Measurements from ENCODE around the gene ASCC1. TPM values are rescaled to one million over a fixed set of nuclear protein-coding genes. Genes with fewer than 3 reads are reported as not detected.
"Not testable (repeated sequence)": the region's sequence is repeated elsewhere in the genome, so short reads cannot be mapped to it uniquely, and the experiment has no call there.

Gene ASCC1
- total and polyA plus RNA-seq, 7 experiments from 2014 or later = 19.4 to 33.1 (median 24.4) TPM

DNA sequence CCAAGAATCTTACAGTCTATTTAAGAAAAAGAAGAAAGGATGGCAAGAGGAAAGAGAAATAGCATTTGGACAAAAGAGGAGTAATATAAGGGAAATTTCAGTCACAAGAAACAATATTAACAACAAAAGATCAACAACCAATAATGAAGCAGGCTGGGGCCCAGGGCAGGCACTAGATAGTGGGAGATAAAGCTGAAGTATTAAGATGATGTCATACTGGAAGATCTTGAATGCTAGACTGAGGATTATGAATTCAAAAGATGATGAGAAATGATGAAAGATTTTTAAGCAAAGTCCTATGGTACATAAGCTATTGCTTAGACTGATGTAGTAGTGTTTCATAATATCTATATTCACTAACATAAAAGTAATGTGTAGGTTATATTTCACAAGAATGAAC lies 75.9 kb downstream of the ASCC1 start:
- Mint-ChIP-seq H3K27ac (peak overlapping the region in 3 of 9 donors; percentile 1 to 33 (median 8)), H3K27me3 (no peaks in the 10 kb centered on the region), H3K4me3 (no peak overlapping the region), H3K4me1 (peaks cover 11 to 25% (median 18%) of the 10 kb centered on the region in 7 donors), H3K36me3 (peaks cover 0 to 20% (median 5%) of the 10 kb centered on the region in 5 donors), H3K9me3 (no peaks in the 10 kb centered on the region)
- Histone ChIP-seq H3K9me3 (ENCODE audit: control insufficient read depth in 2 of 3, low read length in 3 of 3) (no peaks in the 10 kb centered on the region), H3K27ac (ENCODE audit: low read depth, low read length) (no peak overlapping the region), H3K4me3 (ENCODE audit: low read length) (no peak overlapping the region), H3K4me1 (ENCODE audit: control insufficient read depth in 2 of 2, insufficient read depth in 2 of 2, low read length in 2 of 2) (peaks cover 0 to 9% of the 10 kb centered on the region in 2 donors), H3K36me3 (ENCODE audit: control insufficient read depth in 2 of 3, insufficient read depth in 3 of 3, low read length in 3 of 3) (no peaks in the 10 kb centered on the region), H3K27me3 (ENCODE audit: control insufficient read depth in 2 of 2, insufficient read depth in 2 of 2, low read length in 2 of 2) (no peaks in the 10 kb centered on the region)
- DNase-seq (no peak), ATAC-seq (no peak)
- CTCF ChIA-PET = interaction anchor here (0.6 to 5.2 kb wide), 5 partner anchors 13 to 244 kb away, joined by 3 to 23 read pairs (median 4); no protein-coding TSS in a partner anchor
- intact Hi-C loops (cut with micrococcal nuclease) = no loop called here
- POLR2A ChIA-PET = interaction anchor here (0.7 to 9.1 kb wide), 6 partner anchors 8 to 195 kb away, joined by 3 to 77 read pairs (median 5); partner anchors contain the start of genes ANAPC16, ASCC1 and SPOCK2

DNA sequence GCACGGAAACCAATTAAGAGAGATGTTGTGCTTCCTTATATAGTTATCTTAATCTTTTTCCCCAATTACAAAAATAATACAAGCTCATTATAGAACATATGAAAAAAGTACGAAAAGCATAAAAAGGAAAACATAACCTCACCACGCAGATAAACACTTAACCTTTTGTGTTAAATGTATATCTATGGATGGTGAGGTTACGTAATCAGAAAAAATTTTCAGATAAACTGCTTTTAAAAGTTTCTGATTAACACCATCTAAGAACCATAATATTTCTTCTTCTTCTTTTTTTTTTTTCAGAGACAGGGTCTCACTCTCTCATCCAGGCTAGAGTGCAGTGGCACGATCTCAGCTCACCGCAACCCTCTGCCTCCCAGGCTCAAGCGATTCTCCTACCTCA lies 78.5 kb downstream of the ASCC1 start:
- no peaks in the 10 kb centered on the region for H3K9me3 ChIP-seq (ENCODE audit: control insufficient read depth in 2 of 3, low read length in 3 of 3)
- intact Hi-C loops (cut with micrococcal nuclease) = no loop called here
- H3K4me3 ChIP-seq (ENCODE audit: low read length) = no peak overlapping the region
- CTCF ChIA-PET = interaction anchor here (1.0 to 5.2 kb wide), 2 partner anchors 11 to 58 kb away, joined by 5 to 23 read pairs; no protein-coding TSS in a partner anchor
- no peaks in the 10 kb centered on the region for H3K9me3 Mint-ChIP-seq
- no peaks in the 10 kb centered on the region for H3K36me3 ChIP-seq (ENCODE audit: control insufficient read depth in 2 of 3, insufficient read depth in 3 of 3, low read length in 3 of 3)
- peaks cover 0 to 19% of the 10 kb centered on the region in 2 donors for H3K4me1 ChIP-seq (ENCODE audit: control insufficient read depth in 2 of 2, insufficient read depth in 2 of 2, low read length in 2 of 2)
- no peak for DNase-seq
- no peaks in the 10 kb centered on the region for H3K27me3 Mint-ChIP-seq
- peaks cover 29 to 49% (median 41%) of the 10 kb centered on the region in 7 donors for H3K4me1 Mint-ChIP-seq
- no peak overlapping the region for H3K4me3 Mint-ChIP-seq
- POLR2A ChIA-PET = interaction anchor here (0.6 to 9.1 kb wide), 4 partner anchors 11 to 62 kb away, joined by 3 to 77 read pairs (median 5); partner anchors contain the start of gene SPOCK2
- H3K27me3 ChIP-seq (ENCODE audit: control insufficient read depth in 2 of 2, insufficient read depth in 2 of 2, low read length in 2 of 2) = no peaks in the 10 kb centered on the region
- H3K27ac ChIP-seq (ENCODE audit: low read depth, low read length) = no peak overlapping the region
- peaks cover 0 to 35% (median 6%) of the 10 kb centered on the region in 5 donors for H3K36me3 Mint-ChIP-seq
- no peak for ATAC-seq
- no peak overlapping the region for H3K27ac Mint-ChIP-seq

DNA sequence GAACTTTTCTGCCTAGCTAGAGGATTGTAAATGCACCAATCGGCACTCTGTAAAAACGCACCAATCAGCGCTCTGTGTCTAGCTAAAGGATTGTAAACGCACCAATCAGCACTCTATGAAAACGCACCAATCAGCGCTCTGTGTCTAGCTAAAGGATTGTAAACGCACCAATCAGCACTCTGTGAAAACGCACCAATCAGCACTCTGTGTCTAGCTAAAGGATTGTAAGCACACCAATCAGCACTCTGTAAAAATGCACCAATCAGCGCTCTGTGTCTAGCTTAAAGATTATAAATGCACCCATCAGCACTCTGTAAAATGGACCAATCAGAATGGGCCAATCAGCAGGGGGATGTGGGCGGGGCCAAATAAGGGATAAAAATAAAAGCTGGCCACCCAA lies 79.9 kb downstream of the ASCC1 start:
- Histone ChIP-seq H3K4me1 (ENCODE audit: control insufficient read depth in 2 of 2, insufficient read depth in 2 of 2, low read length in 2 of 2) (peaks cover 0 to 19% of the 10 kb centered on the region in 2 donors), H3K27ac (ENCODE audit: low read depth, low read length) (peak overlapping the region; percentile 65)
- ChIA-PET CTCF (interaction anchor here (0.9 to 1.0 kb wide), 4 partner anchors 11 to 240 kb away, joined by 3 to 4 read pairs (median 4); no protein-coding TSS in a partner anchor), POLR2A (interaction anchor here (0.6 to 9.1 kb wide), 8 partner anchors 14 to 137 kb away, joined by 3 to 77 read pairs (median 3); partner anchors contain the start of genes ANAPC16, ASCC1 and SPOCK2)
- H3K4me3 ChIP-seq (ENCODE audit: low read length); ATAC-seq; intact Hi-C loops (cut with micrococcal nuclease); H3K9me3 ChIP-seq (ENCODE audit: control insufficient read depth in 2 of 3, low read length in 3 of 3); DNase-seq; H3K27me3 ChIP-seq (ENCODE audit: control insufficient read depth in 2 of 2, insufficient read depth in 2 of 2, low read length in 2 of 2); H3K4me3 Mint-ChIP-seq; H3K36me3 ChIP-seq (ENCODE audit: control insufficient read depth in 2 of 3, insufficient read depth in 3 of 3, low read length in 3 of 3); H3K27me3 Mint-ChIP-seq; H3K9me3 Mint-ChIP-seq: not testable (repeated sequence)
- H3K27ac Mint-ChIP-seq = peak overlapping the region in 6 of 9 donors; percentile 83 to 96 (median 90)
- peaks cover 29 to 55% (median 41%) of the 10 kb centered on the region in 7 donors for H3K4me1 Mint-ChIP-seq
- H3K36me3 Mint-ChIP-seq = peaks cover 0 to 36% (median 6%) of the 10 kb centered on the region in 5 donors

DNA sequence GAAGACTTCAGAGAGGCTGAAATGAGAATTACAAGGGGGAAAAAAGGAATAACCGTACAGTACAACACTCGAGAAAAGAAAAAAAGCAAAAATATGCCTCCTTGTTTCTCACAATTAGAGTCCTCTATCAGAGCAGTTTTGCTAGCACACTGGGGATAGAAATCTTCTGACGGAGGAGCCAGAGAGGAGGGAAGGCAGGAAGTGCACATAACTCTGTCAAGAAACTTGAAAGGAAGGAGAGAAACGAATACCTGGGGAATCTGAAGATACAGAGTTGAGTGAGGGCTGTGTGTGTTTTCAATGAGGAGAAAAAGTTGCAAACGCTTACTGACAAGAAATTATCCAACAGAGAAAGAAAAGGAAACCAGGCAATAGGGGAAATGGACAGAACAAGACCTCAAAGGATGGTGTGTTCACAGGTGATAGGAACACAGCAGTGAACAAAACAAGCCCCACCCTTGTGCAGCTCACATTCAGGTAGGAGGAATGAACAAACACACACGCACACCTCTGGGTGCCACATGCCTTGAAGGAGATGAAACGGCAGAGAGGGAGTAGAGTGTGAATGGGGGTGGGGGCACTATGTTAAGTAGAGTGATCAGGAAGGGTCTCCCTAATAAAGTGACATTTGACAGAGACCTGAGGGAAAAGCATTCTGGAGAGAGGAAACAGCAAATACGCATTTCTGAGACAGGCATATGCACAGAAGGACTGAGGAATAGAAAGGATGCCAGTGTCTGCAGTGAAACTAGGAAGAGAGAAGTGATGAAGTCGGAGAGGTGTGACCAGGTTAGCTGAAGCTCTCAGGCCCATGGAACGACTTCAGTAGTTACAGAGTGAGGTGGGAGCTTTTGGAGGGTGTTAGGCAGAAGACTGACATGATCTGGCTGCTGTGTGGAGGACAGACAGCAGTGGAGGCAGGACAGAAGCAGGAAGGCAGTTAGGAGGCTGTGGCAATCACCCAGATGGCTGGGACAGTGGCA lies 81.0 kb downstream of the ASCC1 start:
- ChIA-PET CTCF (interaction anchor here (0.7 to 1.0 kb wide), 2 partner anchors 201 to 534 kb away, joined by 3 read pairs; no protein-coding TSS in a partner anchor), POLR2A (interaction anchor here (0.6 to 9.1 kb wide), 10 partner anchors 8 to 205 kb away, joined by 3 to 77 read pairs (median 3); partner anchors contain the start of genes ANAPC16, ASCC1 and SPOCK2)
- peak overlapping the region; percentile 40 to 96 (median 90) for H3K27ac Mint-ChIP-seq
- H3K4me3 ChIP-seq (ENCODE audit: low read length) = peak overlapping the region; percentile 6
- H3K4me1 ChIP-seq (ENCODE audit: control insufficient read depth in 2 of 2, insufficient read depth in 2 of 2, low read length in 2 of 2) = peaks cover 0 to 19% of the 10 kb centered on the region in 2 donors
- H3K9me3 ChIP-seq (ENCODE audit: control insufficient read depth in 2 of 3, low read length in 3 of 3) = no peaks in the 10 kb centered on the region
- intact Hi-C loops (cut with micrococcal nuclease) = loop anchor here in 1 of 2 donors (2.0 kb wide), 1 partner anchor 46 kb away; the partner anchor contains the start of gene SPOCK2
- H3K27me3 ChIP-seq (ENCODE audit: control insufficient read depth in 2 of 2, insufficient read depth in 2 of 2, low read length in 2 of 2) = no peaks in the 10 kb centered on the region
- H3K36me3 ChIP-seq (ENCODE audit: control insufficient read depth in 2 of 3, insufficient read depth in 3 of 3, low read length in 3 of 3) = no peaks in the 10 kb centered on the region
- H3K27ac ChIP-seq (ENCODE audit: low read depth, low read length) = peak overlapping the region; percentile 65
- ATAC-seq (peak; percentile 70), DNase-seq (peak in 7 of 9 donors; percentile 13 to 62 (median 41))
- H3K9me3 Mint-ChIP-seq = no peaks in the 10 kb centered on the region
- no peaks in the 10 kb centered on the region for H3K27me3 Mint-ChIP-seq
- H3K4me1 Mint-ChIP-seq = peaks cover 26 to 49% (median 39%) of the 10 kb centered on the region in 7 donors
- peak overlapping the region; percentile 60 to 83 (median 69) for H3K4me3 Mint-ChIP-seq
- peaks cover 0 to 36% (median 6%) of the 10 kb centered on the region in 5 donors for H3K36me3 Mint-ChIP-seq

DNA sequence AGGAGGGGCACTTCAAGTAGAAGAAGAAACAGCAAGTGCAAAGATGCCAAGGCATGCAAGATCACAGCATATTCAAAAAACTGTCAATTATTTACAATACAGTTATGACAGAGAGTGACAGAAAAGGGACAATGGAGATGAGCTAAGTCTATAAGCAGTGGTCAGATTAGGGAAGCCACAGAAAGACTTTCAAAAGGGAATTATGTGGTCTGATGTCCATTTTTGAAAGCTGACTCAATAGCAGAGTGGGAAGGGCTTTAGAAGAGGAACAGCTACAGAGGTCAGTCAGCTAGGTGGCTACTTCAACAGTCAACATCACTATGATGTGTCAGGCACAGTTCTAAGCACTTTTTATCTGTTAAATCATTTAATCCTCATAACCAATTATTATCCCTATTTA lies 82.6 kb downstream of the ASCC1 start:
- Mint-ChIP-seq H3K9me3 (no peaks in the 10 kb centered on the region), H3K27ac (peak overlapping the region; percentile 16 to 94 (median 83)), H3K36me3 (peaks cover 0 to 38% (median 6%) of the 10 kb centered on the region in 5 donors), H3K27me3 (no peaks in the 10 kb centered on the region), H3K4me1 (peaks cover 22 to 46% (median 37%) of the 10 kb centered on the region in 7 donors), H3K4me3 (peak overlapping the region in 1 of 10 donors; percentile 56)
- H3K4me1 ChIP-seq (ENCODE audit: control insufficient read depth in 2 of 2, insufficient read depth in 2 of 2, low read length in 2 of 2) = peaks cover 0 to 19% of the 10 kb centered on the region in 2 donors
- intact Hi-C loops (cut with micrococcal nuclease) = loop anchor here in 1 of 2 donors (2.0 kb wide), 2 partner anchors 89 to 139 kb away; partner anchors contain the start of gene DDIT4
- ATAC-seq (peak; percentile 74), DNase-seq (no peak)
- H3K4me3 ChIP-seq (ENCODE audit: low read length) = no peak overlapping the region
- H3K27ac ChIP-seq (ENCODE audit: low read depth, low read length) = no peak overlapping the region
- no peaks in the 10 kb centered on the region for H3K9me3 ChIP-seq (ENCODE audit: control insufficient read depth in 2 of 3, low read length in 3 of 3)
- no peaks in the 10 kb centered on the region for H3K27me3 ChIP-seq (ENCODE audit: control insufficient read depth in 2 of 2, insufficient read depth in 2 of 2, low read length in 2 of 2)
- H3K36me3 ChIP-seq (ENCODE audit: control insufficient read depth in 2 of 3, insufficient read depth in 3 of 3, low read length in 3 of 3) = no peaks in the 10 kb centered on the region
- ChIA-PET CTCF (interaction anchor here (1.4 to 3.6 kb wide), 4 partner anchors 14 to 207 kb away, joined by 4 to 23 read pairs (median 13); no protein-coding TSS in a partner anchor), POLR2A (interaction anchor here (0.6 to 9.1 kb wide), 7 partner anchors 11 to 198 kb away, joined by 3 to 77 read pairs (median 4); partner anchors contain the start of genes ANAPC16, ASCC1 and SPOCK2)

DNA sequence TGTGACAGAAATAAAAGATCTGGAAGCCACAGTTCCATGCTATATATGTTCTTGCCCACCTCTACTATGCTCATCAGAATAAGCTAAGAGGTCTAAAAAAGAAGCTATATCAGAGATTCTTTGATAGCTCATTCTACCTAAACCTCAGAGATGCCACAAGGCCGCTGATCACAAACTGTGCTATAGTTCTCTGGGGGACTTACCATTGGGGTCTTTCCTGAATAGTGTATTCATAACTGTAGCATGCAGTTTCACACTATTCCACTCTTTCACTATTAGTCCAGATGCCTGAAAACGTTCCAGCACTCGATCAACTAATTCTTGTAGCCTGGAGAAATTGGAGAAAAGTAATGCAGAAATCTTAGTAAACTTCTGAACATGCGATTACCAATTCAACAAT lies 83.2 kb downstream of the ASCC1 start:
- Mint-ChIP-seq H3K36me3 (peaks cover 0 to 39% (median 7%) of the 10 kb centered on the region in 5 donors), H3K27me3 (no peaks in the 10 kb centered on the region), H3K9me3 (no peaks in the 10 kb centered on the region), H3K4me3 (peak overlapping the region in 1 of 10 donors; percentile 56), H3K4me1 (peaks cover 22 to 42% (median 33%) of the 10 kb centered on the region in 7 donors), H3K27ac (peak overlapping the region in 7 of 9 donors; percentile 16 to 94 (median 83))
- Histone ChIP-seq H3K27ac (ENCODE audit: low read depth, low read length) (no peak overlapping the region), H3K4me3 (ENCODE audit: low read length) (no peak overlapping the region), H3K4me1 (ENCODE audit: control insufficient read depth in 2 of 2, insufficient read depth in 2 of 2, low read length in 2 of 2) (peaks cover 0 to 19% of the 10 kb centered on the region in 2 donors), H3K36me3 (ENCODE audit: control insufficient read depth in 2 of 3, insufficient read depth in 3 of 3, low read length in 3 of 3) (no peaks in the 10 kb centered on the region), H3K9me3 (ENCODE audit: control insufficient read depth in 2 of 3, low read length in 3 of 3) (no peaks in the 10 kb centered on the region), H3K27me3 (ENCODE audit: control insufficient read depth in 2 of 2, insufficient read depth in 2 of 2, low read length in 2 of 2) (no peaks in the 10 kb centered on the region)
- DNase-seq = no peak
- CTCF ChIA-PET = interaction anchor here (0.7 to 3.6 kb wide), 10 partner anchors 9 to 208 kb away, joined by 3 to 23 read pairs (median 6); no protein-coding TSS in a partner anchor
- no peak for ATAC-seq
- POLR2A ChIA-PET = interaction anchor here (0.6 to 9.1 kb wide), 10 partner anchors 11 to 204 kb away, joined by 3 to 77 read pairs (median 4); partner anchors contain the start of genes ANAPC16, ASCC1 and SPOCK2
- intact Hi-C loops (cut with micrococcal nuclease) = loop anchor here (1.0 to 2.0 kb wide), 4 partner anchors 22 to 204 kb away; partner anchors contain the start of gene DDIT4 (in 1 of the 2)

Measured in naive thymus-derived CD4-positive, alpha-beta T cell (primary cell).